Osteoblast (primary cell): ENCODE measurements around the gene EME2. TPM values are rescaled to one million over a fixed set of nuclear protein-coding genes. Genes with fewer than 3 reads are reported as not detected.

ENCODE experiments used
- DNase-seq: peaks from one replicate; pipeline ENCODE4 v3.0.0; 2011; ENCODE audit warnings: low spot score, mixed read lengths; ENCODE audit not compliant: insufficient read length; ENCODE audit errors: missing footprints
- H2AFZ ChIP-seq: 2 replicates; pipeline ENCODE4 v1.6.0; 2011; ENCODE audit warnings: mild to moderate bottlenecking, low read length
- H3K27ac ChIP-seq: 2 replicates; pipeline ENCODE4 v1.5.1; 2011; ENCODE audit warnings: mild to moderate bottlenecking, low read depth, low read length, moderate library complexity
- H3K27me3 ChIP-seq: 2 replicates; pipeline ENCODE4 v1.6.0; 2012; ENCODE audit warnings: mild to moderate bottlenecking, control low read depth, inconsistent platforms, low read length, moderate library complexity; ENCODE audit not compliant: insufficient read depth
- H3K36me3 ChIP-seq: 2 replicates; pipeline ENCODE4 v1.5.1; 2011; ENCODE audit warnings: mild to moderate bottlenecking, low read length, control low read depth, moderate library complexity; ENCODE audit not compliant: insufficient read depth
- H3K4me1 ChIP-seq: 2 replicates; pipeline ENCODE4 v1.5.1; 2011; ENCODE audit warnings: mild to moderate bottlenecking, low read length, control low read depth, moderate library complexity; ENCODE audit not compliant: insufficient read depth
- H3K4me2 ChIP-seq: 2 replicates; pipeline ENCODE4 v1.6.0; 2011; ENCODE audit warnings: mild to moderate bottlenecking, low read length; ENCODE audit not compliant: insufficient read depth
- H3K4me3 ChIP-seq: fragments of 200-600 bp; sonication (generic); 3 replicates; pipeline ENCODE4 v1.5.1; 2012; ENCODE audit warnings: mild to moderate bottlenecking, low read length, inconsistent platforms; ENCODE audit not compliant: insufficient read depth
- H3K79me2 ChIP-seq: 2 replicates; pipeline ENCODE4 v1.6.0; 2012; ENCODE audit warnings: mild to moderate bottlenecking, low read length, control low read depth, inconsistent platforms; ENCODE audit not compliant: insufficient read depth
- H3K9me3 ChIP-seq: 2 replicates; pipeline ENCODE4 v1.5.1; 2011; ENCODE audit warnings: low read depth, low read length, control low read depth
- H4K20me1 ChIP-seq: 2 replicates; pipeline ENCODE4 v1.6.0; 2012; ENCODE audit warnings: mild to moderate bottlenecking, low read length, control low read depth; ENCODE audit not compliant: insufficient read depth
- CTCF ChIP-seq: IDR thresholded peaks from 2 replicates; pipeline ENCODE4 v1.5.1; 2011; ENCODE audit warnings: mild to moderate bottlenecking, low read depth, low read length, moderate library complexity; ENCODE audit errors: extremely low read depth
- total RNA-seq: library from RNA; depleted of rRNA; stranded (reverse); fragments of >200 nt; gene quantifications from 2 replicates; pipeline ENCODE4 v1.2.3, GENCODE V29; 2012

EME2 gene
- total RNA-seq, 1 donor, result 16.3 TPM

- Histone ChIP-seq H3K27me3 (no peaks in the 10 kb centered on the region), H3K79me2 (peaks cover 12% of the 10 kb centered on the region), H3K36me3 (peaks cover 38% of the 10 kb centered on the region), H4K20me1 (peaks cover 16% of the 10 kb centered on the region), H3K9me3 (no peaks in the 10 kb centered on the region), H3K4me2 (peak overlapping the region; percentile 82), H3K27ac (peak overlapping the region; percentile 98), H3K4me1 (peaks cover 28% of the 10 kb centered on the region), H3K4me3 (peak overlapping the region; percentile 54), H2AFZ (no peak overlapping the region)
- TF ChIP-seq CTCF, result no peak
- peak; percentile 98 for DNase-seq
Observed at GRCh38 chr16:1745181-1745899, 27.3 kb upstream of the EME2 start.

GRCh38 chr16:1745900-1746692 lies 26.5 kb upstream of the EME2 start:
- peaks cover 5% of the 10 kb centered on the region for H3K79me2 ChIP-seq
- peaks cover 15% of the 10 kb centered on the region for H4K20me1 ChIP-seq
- H3K27ac ChIP-seq, result peak overlapping the region; percentile 98
- no peaks in the 10 kb centered on the region for H3K27me3 ChIP-seq
- H2AFZ ChIP-seq, result no peak overlapping the region
- no peak for TF ChIP-seq CTCF
- peaks cover 28% of the 10 kb centered on the region for H3K4me1 ChIP-seq
- peak; percentile 99 for DNase-seq
- no peaks in the 10 kb centered on the region for H3K9me3 ChIP-seq
- peak overlapping the region; percentile 54 for H3K4me3 ChIP-seq
- peaks cover 31% of the 10 kb centered on the region for H3K36me3 ChIP-seq
- peak overlapping the region; percentile 82 for H3K4me2 ChIP-seq

- H3K4me2 ChIP-seq, result peak overlapping the region; percentile 82
- no peak overlapping the region for H3K4me3 ChIP-seq
- H3K27ac ChIP-seq, result peak overlapping the region; percentile 98
- H4K20me1 ChIP-seq, result peaks cover 15% of the 10 kb centered on the region
- H3K4me1 ChIP-seq, result peaks cover 28% of the 10 kb centered on the region
- no peak overlapping the region for H2AFZ ChIP-seq
- peaks cover 37% of the 10 kb centered on the region for H3K36me3 ChIP-seq
- H3K9me3 ChIP-seq, result no peaks in the 10 kb centered on the region
- no peak for TF ChIP-seq CTCF
- no peaks in the 10 kb centered on the region for H3K27me3 ChIP-seq
- no peak for DNase-seq
- peaks cover 8% of the 10 kb centered on the region for H3K79me2 ChIP-seq
Observed at GRCh38 chr16:1746693-1747195, 25.9 kb upstream of the EME2 start.

GRCh38 chr16:1747934-1748333 lies 24.7 kb upstream of the EME2 start:
- no peak for DNase-seq
- no peaks in the 10 kb centered on the region for H3K9me3 ChIP-seq
- H3K4me1 ChIP-seq, result peaks cover 28% of the 10 kb centered on the region
- peaks cover 8% of the 10 kb centered on the region for H4K20me1 ChIP-seq
- no peak overlapping the region for H2AFZ ChIP-seq
- H3K27ac ChIP-seq, result no peak overlapping the region
- H3K36me3 ChIP-seq, result peaks cover 49% of the 10 kb centered on the region
- no peak overlapping the region for H3K4me3 ChIP-seq
- TF ChIP-seq CTCF, result no peak
- no peaks in the 10 kb centered on the region for H3K27me3 ChIP-seq
- peaks cover 4% of the 10 kb centered on the region for H3K79me2 ChIP-seq
- no peak overlapping the region for H3K4me2 ChIP-seq
